ENCODE measurements around the gene NMRK1.

NMRK1 gene

DNA sequence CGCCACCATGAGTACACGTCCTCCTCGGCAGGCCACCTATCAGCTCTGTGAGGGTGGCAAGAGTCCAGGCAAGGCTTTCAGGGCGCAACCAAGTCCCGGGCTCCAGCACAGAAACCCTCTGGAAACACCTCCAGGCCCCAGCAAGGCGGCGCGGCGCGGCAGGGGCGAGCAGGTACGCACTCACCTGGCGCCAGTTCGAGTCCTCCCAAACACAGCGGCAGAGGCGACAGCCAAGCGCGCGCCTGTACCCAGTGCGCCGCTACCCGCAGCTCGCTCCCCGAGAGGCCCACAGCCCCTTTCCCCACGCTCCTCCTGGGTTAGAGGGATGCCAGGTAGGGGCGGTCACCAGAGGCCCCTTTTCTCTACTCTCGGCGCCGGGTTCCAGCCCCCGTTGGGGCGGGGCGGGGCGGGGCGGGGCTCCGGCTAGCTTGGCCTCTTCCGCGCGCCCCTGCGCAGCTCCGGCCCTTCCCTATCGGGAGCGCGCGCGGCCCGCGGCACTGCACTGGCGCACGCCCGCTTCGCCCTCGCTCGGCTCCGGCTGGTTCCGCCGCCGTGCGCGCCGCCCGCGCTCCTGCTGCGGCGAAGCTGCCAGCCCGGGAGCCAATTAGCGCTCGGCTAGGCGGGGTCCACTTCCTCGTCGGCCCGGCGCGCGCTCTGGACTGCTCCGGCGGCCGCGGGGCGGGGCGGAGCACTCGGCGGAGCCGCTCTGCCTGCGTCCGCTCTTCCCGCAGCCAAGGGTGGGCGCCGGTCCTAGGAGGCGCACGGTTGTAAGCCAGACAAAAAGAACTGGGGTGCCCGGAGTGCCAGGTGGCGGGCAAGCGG, at the start of gene NMRK1, which contains the start of gene OSTF1:
NMRK1 (minus strand) TSS at position 332 of the 822 bp plus-strand sequence. CDS start 5,040 bp downstream, outside the sequence.
OSTF1 (plus strand) TSS at position 691 of the 822 bp plus-strand sequence. CDS start 179 bp downstream, outside the sequence.
- DNase-seq: peak; percentile 80

DNA sequence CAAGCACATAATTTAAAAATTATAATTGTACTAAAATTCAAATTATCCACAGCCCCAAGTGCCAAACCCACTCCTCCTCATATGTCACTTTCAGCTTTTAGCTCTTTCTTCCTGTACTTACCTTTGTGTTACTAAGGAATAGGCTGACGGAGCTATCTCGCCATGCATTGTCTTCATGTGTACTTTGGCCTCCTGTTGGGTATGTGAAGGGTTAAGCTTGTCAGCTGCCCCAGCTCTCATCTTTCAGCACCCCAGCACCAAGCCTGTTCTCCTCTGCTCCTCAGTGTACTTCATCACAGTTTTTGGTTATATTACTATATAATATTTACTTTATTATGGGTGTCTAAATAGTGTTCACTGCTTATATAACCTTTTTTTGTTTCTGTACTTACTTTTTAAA, 46.5 kb upstream of the NMRK1 start:
- no peak for DNase-seq

DNA sequence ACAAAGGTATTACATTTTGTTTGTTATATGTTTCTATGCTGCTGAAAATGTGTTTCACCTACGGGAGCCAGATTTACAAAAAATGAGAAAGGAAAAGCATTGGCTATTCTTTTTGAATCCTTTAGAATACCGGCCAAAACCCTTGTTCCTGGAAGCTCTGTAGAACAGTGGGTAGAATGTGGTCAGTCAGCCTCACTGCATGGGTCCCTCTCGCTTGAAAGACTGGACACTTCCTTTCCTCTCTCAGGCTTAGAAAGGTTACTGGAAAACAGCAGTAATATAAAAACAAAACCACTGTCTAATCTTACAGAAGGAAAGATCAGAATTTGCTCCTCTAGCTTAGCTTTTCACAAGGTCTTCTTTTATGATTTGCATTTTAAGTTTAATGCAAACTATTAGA, 45.4 kb upstream of the NMRK1 start:
- no peak for DNase-seq

DNA sequence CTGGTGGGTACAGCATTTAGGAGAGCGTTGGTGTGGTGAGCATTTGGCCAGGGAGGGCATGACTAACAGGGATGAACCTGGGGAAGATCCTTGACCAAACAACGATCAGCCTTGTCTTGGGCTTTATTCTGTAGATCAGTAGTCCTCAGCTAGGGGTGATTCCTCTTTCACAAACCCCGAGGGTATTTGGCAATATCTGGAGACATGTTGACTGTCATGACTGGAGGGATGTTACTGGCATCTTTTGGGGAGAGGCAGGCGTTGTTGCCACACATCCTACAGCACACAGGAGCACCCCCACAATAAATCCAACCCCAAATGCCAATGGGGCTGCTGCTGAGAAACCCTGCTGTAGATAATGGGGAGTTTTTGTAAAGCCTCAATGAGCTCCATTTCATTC, 44.3 kb upstream of the NMRK1 start:
- no peak for DNase-seq

DNA sequence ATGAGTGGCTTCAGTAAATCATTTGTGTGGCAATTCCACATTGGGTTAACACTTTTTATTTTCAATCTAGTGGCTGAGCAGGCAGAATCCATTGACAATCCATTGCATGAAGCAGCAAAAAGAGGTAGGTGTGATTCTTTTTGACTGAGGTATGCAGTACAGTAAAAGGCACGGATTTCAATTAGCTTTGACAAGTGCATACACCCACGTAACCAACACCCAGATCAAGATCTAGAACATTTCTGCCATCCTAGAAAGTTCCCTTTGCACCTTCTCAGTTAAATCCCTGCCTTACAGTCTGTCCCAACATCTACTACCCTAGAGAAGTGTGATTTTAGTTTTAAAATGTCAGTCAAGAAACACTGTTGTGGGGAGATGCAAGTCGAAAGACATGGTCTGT, 43.7 kb upstream of the NMRK1 start:
- no peak for DNase-seq

DNA sequence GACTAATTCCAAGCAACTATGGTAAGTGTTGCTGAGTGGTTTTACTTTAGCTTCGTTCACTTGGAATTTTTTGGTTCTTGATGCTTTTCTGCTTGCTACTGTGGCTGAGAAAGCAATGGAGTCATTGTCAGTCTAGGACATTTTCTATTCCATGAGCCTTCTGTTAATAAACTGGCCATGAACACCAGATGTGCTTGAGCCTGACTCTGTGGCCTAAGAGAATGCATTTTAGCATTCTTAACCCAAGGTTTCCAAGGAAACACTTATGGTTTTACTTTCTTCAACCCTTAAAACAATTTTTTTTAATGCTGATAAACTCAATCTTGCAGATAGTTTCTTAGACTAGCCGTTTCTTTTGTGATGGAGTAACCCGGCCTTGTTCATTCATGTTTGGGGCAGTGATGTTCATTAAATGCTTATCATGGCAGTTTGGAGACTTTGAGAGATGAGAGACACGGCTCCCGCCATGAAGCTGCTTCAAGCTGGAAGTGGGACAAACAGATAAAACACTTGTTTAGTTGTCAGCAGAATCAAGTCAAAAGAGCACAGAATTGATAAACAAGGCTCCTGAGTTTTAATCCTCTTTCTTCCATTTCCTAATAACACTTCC, 42.8 kb upstream of the NMRK1 start:
- DNase-seq: no peak

DNA sequence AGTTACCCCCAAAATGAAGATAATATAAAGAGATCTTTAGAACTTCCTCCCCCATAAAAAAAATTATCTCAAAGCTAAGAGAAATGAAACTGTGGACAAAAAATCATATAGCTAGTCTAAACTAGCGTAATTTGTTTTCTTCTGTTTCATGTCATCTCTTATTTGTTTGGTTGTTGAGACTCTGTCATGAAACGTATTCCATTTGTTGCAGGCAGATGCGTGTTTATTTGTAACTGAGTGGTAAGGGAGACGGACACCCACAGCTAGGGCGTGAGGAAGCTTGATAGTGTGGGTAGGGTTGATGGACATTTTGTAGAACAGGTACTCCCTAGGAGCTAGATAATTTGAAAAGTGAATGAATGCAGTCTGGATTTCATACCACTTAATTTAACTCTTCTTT, 42.2 kb upstream of the NMRK1 start:
- DNase-seq: no peak

DNA sequence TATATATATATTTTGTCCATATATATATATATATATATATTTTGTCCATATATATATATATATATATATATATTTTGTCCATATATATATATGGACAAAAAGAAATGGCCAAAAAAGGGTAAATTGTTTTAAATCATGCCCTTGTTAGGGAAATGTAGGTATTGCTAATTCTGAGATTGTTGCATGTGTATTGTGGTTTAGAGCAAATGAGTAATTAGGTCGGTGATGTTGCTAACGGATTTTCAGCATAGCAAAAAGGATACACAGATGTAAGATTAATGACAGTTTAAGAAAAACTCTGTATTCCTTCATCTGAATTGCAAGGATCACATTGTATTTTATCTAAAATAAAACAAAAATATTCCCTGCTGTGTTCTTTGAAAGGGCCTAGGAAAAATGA, 40.6 kb upstream of the NMRK1 start:
- no peak for DNase-seq

DNA sequence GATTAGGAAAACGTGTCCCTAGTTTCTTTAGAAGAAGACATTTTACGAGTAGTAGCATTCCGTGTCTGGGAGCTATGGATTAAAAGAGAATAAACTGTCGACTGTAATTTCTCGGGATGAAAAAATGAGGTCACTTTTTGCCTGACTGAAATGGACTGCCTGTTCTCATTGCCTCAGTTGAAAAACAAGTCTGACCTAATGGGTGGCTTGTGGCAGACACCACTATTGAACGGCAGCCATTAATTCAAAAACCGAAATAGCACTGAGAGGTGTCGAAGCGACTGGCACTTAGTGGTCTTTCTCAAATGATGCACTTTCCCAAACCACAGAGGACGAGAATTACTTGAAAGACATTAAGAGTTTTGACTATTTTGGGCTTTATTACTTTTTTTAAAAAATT, 35.7 kb upstream of the NMRK1 start:
- no peak for DNase-seq

DNA sequence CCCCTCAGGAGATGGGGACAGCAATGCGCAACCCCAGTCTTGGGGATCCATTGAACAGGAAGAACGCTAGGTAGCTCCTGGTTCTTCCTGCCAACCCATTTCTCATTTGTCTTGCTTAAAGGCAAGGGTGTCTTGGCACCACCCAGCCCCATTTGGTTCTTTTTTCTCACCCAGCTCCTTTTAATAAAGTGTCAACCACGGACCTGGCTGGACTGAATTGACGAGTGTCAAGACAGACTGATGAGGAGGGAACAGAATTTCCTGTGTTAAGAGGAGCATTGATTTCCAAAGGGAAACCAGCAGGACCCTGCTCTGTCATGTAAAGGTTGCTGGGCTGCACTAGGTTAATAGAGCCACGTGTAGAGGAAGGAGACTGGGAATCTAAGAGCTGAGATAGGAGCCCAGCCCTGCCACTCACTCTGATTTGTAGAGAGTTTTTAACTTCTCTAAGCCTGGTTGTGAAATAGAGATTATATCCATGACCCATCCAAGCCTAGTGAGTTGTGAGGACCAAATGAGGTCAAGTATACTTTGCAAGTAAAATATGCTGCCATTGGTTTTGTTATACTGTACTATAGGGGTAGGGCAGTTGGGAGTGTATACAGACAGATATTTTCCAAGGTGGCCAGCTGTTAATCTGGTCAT, 34.1 kb upstream of the NMRK1 start:
- DNase-seq: no peak

DNA sequence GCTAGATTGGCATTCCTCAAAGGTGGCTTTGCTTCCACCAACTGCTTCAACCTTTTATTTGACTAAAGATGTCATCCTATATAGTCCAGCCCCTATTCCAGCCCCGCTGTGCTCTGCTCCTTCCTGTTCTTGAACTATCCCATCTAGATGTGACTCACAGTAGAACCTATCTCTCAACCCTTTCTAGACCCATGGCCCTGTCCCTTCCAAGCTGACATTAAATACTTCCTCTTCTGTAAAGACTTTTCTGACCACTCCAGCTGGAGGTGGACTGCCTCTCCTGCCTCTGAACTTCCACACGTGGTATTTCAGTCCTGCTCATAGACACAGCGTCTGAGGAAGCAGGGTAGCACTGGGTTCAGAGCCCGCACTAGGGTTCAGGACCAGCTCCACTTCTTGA, 32.7 kb upstream of the NMRK1 start:
- DNase-seq: no peak

DNA sequence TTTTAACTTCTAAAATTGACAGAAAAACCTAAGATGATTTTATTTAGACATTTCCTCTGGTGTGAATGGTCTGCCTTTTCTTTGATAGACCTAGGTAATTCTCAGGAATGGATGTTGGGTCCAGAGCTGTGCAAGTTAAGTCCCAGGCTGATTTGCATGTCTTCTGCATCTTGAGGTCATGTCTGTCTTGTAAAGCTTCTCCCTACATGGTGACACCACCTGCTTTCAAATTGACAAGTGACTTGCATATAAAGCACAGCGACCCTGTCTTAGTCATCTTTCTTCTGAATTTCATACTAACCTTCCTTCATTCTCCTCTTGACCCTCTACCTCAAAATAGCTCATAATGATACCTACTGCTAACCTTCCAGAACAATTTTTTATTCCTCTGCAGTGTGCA, 29.6 kb upstream of the NMRK1 start:
- DNase-seq: no peak

DNA sequence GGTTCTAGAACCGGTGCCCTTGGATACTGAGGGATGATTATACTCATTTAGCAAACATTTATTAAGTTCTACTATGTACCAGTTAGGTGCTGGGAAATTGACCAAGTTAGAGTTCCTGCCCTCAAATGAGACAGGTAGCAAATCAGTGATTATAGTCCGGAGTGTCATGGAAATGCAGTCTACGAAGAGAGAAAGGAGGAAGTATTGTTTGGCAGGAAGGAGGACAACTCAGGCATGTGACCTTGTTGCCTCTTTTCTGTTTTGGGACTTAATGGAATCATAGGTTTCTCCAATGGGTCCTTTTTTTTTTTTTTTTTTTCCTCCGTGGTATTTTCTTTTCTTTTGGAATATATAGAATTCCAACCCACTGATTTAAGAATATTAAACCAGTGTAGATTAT, 28.4 kb upstream of the NMRK1 start:
- no peak for DNase-seq

DNA sequence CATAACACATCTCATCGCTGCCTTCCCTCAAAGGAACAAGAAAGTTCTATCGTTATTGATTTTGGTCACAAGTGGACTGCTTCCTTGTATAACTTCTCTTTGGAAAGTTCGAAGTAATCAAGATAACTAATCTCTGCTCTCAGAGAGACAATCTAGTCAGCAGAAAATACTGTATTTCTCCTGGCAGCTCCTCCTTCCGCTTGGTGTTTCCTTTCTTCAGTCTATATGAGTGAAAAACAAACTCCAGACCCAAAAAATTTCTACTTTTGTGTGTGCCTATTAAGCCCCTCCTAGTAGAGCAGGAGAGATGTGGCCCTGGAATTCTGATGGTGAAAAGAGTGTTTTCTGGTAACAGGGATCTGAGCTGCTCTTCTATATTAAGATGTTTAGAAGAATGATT, 24.8 kb upstream of the NMRK1 start:
- no peak for DNase-seq

DNA sequence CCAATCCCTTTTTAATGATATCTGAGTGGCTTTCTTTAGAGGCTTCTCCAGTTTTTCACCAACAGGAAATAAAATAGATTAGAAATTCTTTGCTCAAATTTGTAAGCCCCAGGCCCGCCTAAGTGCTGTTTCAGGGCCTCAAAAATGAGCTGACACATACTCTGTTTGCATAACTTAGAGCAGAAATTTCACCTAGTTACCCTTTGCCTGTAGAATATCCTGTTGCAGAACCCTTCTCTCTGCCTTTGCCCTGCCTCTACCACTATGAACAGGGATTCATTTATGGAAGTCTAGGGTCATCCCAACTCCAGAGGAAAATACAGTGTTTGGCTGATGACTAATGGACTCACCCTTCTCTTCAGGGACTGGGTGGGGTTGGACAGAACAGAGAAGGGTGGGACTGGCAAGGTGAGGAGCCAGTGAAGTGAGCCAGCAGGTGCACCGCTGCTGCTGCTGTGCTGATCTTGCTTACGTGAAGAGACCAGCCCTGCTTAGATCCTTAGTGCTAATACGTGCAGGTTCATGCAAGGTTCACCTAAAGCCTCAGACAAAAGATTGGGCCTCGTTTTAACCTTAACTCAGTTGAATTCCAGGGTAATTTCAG, 23.2 kb upstream of the NMRK1 start:
- no peak for DNase-seq

DNA sequence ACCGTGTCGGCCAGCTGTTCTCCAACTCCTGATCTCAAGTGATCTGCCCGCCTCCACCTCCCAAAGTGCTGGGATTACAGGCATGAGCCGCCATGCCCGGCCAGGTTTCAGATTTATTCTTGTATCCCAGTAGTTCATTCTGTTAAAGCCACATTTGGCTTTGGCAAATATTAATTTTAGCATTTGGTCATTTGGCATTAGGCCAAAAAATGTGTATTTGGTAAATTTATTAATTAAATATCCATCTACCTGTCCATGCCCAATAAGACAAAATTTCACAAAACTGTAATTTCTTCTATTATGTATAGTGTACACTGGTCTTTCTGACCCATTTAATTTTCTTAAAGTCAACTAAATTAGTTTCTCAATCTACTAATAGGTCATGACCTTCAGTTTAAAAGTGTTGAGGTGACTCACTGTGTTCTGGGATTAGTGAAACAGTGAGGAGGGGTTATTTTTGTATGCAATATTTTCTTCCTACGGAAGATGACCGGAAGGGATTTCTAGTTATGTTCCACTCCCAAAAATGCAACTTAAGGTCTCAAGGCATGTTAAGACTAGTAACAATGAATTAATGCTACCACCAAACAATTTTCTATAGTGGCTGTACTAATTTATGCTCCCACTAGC, 21.4 kb upstream of the NMRK1 start:
- no peak for DNase-seq

DNA sequence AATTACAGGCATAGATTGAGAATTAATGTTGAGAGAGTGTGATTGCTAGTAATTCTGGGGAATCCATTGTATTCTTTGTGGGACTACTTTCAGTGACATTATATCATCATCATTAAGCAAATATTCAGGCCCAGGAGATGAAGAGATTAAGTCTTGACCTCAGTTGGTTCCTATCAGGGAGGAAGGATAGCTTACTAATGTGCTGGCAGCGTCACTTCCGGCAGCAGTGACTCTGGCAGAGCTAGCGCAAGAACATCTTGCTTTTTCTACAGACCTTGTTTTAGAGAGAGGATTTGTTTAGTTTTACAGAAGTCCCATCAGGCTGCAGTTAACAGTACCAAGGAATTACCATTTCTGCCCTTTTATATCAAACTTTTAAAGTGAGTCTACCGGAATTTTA, 20.6 kb upstream of the NMRK1 start:
- DNase-seq: no peak

DNA sequence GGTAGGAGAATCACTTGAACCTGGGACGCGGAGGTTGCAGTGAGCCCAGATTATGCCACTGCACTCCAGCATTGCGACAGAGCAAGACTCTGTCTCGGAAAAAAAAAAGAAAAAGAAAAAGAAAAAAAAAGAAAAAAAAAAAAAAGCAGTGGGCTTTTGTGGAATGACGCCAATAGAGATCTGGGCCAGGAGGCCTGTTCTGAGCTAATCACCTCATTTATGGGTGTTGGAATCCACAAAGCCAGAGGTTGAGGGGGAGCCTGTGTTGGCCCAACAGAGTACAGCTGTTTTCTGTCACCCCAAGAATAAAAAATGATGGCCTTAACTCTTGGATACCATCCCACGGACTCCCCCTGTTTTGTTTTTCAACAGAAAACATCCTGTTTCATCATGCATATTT, 18.9 kb upstream of the NMRK1 start:
- no peak for DNase-seq

DNA sequence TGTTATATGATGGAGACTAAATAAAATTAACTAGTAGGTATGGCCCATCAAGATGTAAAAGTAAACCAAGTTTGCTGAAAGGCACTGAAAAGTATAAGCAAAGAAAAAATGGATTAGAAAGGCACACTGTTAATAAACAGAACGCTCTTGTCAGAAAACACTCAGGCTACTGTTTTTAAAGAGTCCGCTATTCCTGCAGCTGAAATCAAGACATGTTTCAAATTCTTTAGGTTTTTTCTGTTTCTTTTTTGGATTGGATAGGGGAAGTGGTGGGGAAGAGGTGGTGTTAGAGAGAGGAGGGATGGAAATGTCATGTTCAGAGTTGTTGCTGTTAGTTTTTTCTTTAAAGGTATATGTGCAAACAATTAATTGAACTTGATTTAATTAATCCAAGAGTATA, 17.9 kb upstream of the NMRK1 start:
- no peak for DNase-seq

DNA sequence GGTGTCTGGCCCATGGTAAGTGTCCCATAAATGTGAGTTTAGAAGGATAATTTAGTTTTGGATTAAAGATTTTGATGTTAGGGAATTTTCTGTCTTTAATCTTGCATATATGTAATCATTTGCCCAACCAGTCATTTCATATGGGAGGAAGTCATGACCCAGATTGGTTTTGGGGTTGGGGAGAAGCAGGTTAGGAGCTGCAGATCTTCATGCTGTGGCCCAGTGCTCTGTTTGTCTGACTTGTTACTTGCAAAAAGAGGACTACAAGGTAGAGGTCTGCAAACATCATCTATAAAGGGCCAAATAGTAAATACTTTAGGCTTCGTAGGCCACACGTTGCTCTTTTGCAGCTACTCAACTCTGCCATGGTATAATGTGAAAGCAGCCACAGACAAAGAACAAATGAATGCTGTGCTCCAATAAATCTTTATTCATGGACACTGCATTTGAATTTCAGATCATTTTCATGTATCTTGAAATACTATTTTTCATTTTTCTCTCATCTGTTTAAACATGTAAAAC, 17.1 kb upstream of the NMRK1 start:
- DNase-seq: no peak

DNA sequence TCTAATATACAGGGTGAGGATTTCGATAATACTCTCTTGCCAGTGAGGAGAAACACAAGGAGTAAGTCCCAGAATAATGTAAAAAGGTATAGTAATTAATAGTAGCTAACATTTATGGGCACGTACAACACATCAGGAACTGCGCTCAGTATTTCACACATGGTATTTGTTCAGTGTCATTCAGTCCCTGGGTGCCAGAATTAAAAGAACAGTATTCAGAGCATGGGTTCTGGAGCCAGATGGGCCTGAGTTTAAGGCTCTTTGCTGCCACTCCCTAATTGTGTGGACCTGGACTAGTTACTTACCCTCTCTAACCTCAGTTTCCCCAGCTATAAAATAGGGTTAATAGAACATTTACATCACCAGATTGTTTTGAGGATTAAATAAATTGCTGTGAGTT, 16.7 kb upstream of the NMRK1 start:
- DNase-seq: no peak

DNA sequence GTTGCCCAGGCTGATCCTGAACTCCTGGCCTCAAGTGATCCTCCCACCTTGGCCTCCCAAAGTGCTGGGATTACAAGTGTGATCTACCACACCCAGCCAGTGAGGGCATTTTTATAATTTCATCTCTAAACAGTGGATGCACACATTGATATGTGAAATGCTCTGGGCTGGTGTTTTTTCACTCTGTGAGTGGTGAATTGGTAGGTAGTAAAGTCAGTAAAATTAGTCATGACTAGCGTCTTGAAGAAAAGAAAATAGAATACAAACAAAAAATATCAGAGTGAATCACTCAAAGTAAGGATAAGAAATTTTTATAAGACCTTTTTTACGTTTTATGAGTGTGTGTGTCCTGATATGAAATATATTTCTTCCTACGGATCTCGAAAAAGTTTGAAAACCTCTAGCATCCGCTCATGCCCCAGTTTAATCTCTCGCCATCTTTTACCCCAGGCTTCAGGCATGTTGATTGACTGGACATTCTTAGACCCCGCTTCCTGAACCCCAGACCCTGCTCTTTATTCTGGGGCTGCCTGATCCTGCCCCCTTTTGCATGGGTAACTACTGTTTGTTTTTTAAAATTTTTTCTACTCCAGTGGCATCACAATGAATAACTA, 14.3 kb upstream of the NMRK1 start:
- DNase-seq: no peak
